ENCODE measurements around the gene TMEM72. TPM values are rescaled to one million over a fixed set of nuclear protein-coding genes. Genes with fewer than 3 reads are reported as not detected.

Gene TMEM72
- total and polyA plus RNA-seq, 2 donors (not counting 3 experiments of a cell fraction or from before 2014, with no cell fraction given): not detected

GRCh38 chr10:44913350-44914081, 2.4 kb downstream of the TMEM72 start:
- Histone ChIP-seq H3K4me2 (ENCODE audit: insufficient read depth, low read length) (no peak overlapping the region), H3K27me3 (ENCODE audit: control insufficient read depth in 2 of 2, insufficient read depth in 2 of 2, low read length in 2 of 2) (peaks cover 2 to 3% of the 10 kb centered on the region in 2 experiments), H2AFZ (ENCODE audit: low read depth, low read length) (no peak overlapping the region), H3K36me3 (ENCODE audit: control insufficient read depth in 2 of 2, extremely low read depth in 1 of 2, insufficient read depth in 2 of 2, low read length in 2 of 2) (no peaks in the 10 kb centered on the region), H3K9me1 (replicated peaks; ENCODE audit: control insufficient read depth, extremely low read depth, insufficient read depth, low read length) (no peaks in the 10 kb centered on the region), H3K27ac (ENCODE audit: insufficient read depth, low read depth, low read length) (no peak overlapping the region), H3K9ac (replicated peaks; ENCODE audit: extremely low read depth, insufficient read depth, low read length) (no peak overlapping the region), H4K20me1 (replicated peaks; ENCODE audit: control insufficient read depth, extremely low read depth, insufficient read depth, low read length) (no peaks in the 10 kb centered on the region), H3K4me1 (ENCODE audit: control insufficient read depth, extremely low read depth, insufficient read depth, low read length) (no peaks in the 10 kb centered on the region), H3K79me2 (ENCODE audit: control insufficient read depth, insufficient read depth, low read length) (no peaks in the 10 kb centered on the region), H3K4me3 (replicated peaks in 1 of 3; ENCODE audit: insufficient read depth in 1 of 3, low read depth in 1 of 3, low read length in 3 of 3) (no peak overlapping the region), H3K9me3 (replicated peaks; ENCODE audit: control insufficient read depth, insufficient read depth, low read length) (no peaks in the 10 kb centered on the region)
- dilution Hi-C loops (cut with MboI; ENCODE audit: extremely low pct_ligation_motif_present, low sequenced_read_pairs): no loop called here
- DNase-seq (ENCODE audit: low read depth, low spot score) (no peak), FAIRE-seq (no peak)
- ChIA-PET CTCF (no interaction called here), POLR2A (no interaction called here)
- BruUV-seq (replicated peaks): no TSS peak
- intact Hi-C loops (cut with micrococcal nuclease): no loop called here
- TF ChIP-seq CTCF (IDR thresholded peaks at IDR 0.05; ENCODE audit: extremely low read depth in 1 of 2, insufficient read depth in 1 of 2, low read depth in 1 of 2, low read length in 2 of 2): no peak
- TF ChIP-seq POLR2AphosphoS5 (IDR thresholded peaks at IDR 0.05; ENCODE audit: insufficient read depth, low read depth, low read length): no peak
- TF ChIP-seq JUN (IDR thresholded peaks at IDR 0.05; ENCODE audit: borderline replicate concordance, insufficient read depth, insufficient read length, low read depth): no peak
- TF ChIP-seq FOS (IDR thresholded peaks at IDR 0.05; ENCODE audit: borderline replicate concordance, insufficient read depth, low read length): no peak
- no peak for TF ChIP-seq EZH2 (IDR thresholded peaks at IDR 0.05; ENCODE audit: borderline replicate concordance, low read depth, low read length, severe bottlenecking)
- no peak for TF ChIP-seq POLR2A (IDR thresholded peaks at IDR 0.05; ENCODE audit: low read depth, low read length)
- TF ChIP-seq MAX (IDR thresholded peaks at IDR 0.05; ENCODE audit: insufficient read depth, insufficient read length): no peak
- TF ChIP-seq GATA2 (IDR thresholded peaks at IDR 0.05; ENCODE audit: insufficient read depth, insufficient read length, low read depth, low read length): no peak
- no peak for TF ChIP-seq MYC (IDR thresholded peaks at IDR 0.05; ENCODE audit: low read depth, low read length)
